ENCODE results near the gene AP2B1. TPM values are rescaled to one million over a fixed set of nuclear protein-coding genes. Genes with fewer than 3 reads are reported as not detected.

AP2B1 gene
- total RNA-seq, 3 donors from 2014 or later = 78.4 to 91.9 (median 88.5) TPM

- peaks cover 0 to 13% of the 10 kb centered on the region in 2 donors for H3K27me3 ChIP-seq
- no peak for TF ChIP-seq POLR2A (IDR thresholded peaks at IDR 0.05)
- no peak for TF ChIP-seq POLR2AphosphoS5 (IDR thresholded peaks at IDR 0.05)
- no peak for TF ChIP-seq CTCF (IDR thresholded peaks at IDR 0.05)
- intact Hi-C loops (cut with DNase I; ENCODE audit: low total_unique reads) = no loop called here
- H3K4me3 ChIP-seq = no peak overlapping the region
- H3K36me3 ChIP-seq = no peaks in the 10 kb centered on the region
- H3K9me3 ChIP-seq = no peaks in the 10 kb centered on the region
- DNase-seq (ENCODE audit: low spot score in 2 of 2) = no peak
- peaks cover 0 to 4% of the 10 kb centered on the region in 2 donors for H3K4me1 ChIP-seq
- H3K27ac ChIP-seq = no peak overlapping the region
Observed at GRCh38 chr17:35736236-35736635, 149.1 kb downstream of the AP2B1 start.

GRCh38 chr17:35738519-35739133 is 151.5 kb downstream of the AP2B1 start:
- H3K4me3 ChIP-seq = no peak overlapping the region
- intact Hi-C loops (cut with DNase I; ENCODE audit: low total_unique reads) = no loop called here

GRCh38 chr17:35740216-35740615 is 153.1 kb downstream of the AP2B1 start:
- DNase-seq (ENCODE audit: low spot score in 2 of 2) = no peak
- Histone ChIP-seq H3K27me3 (peaks cover 0 to 41% of the 10 kb centered on the region in 2 donors), H3K27ac (no peak overlapping the region), H3K4me1 (peaks cover 0 to 3% of the 10 kb centered on the region in 2 donors), H3K36me3 (no peaks in the 10 kb centered on the region), H3K9me3 (no peaks in the 10 kb centered on the region), H3K4me3 (no peak overlapping the region)
- no peak for TF ChIP-seq CTCF (IDR thresholded peaks at IDR 0.05)
- TF ChIP-seq POLR2AphosphoS5 (IDR thresholded peaks at IDR 0.05) = no peak
- no peak for TF ChIP-seq POLR2A (IDR thresholded peaks at IDR 0.05)
- intact Hi-C loops (cut with DNase I; ENCODE audit: low total_unique reads) = no loop called here

More at GRCh38 chr17:35738519-35739133, 151.5 kb downstream of the AP2B1 start:
- H3K9me3 ChIP-seq = no peaks in the 10 kb centered on the region
- no peak overlapping the region for H3K27ac ChIP-seq
- TF ChIP-seq POLR2A (IDR thresholded peaks at IDR 0.05) (no peak), CTCF (IDR thresholded peaks at IDR 0.05) (no peak)
- H3K36me3 ChIP-seq = no peaks in the 10 kb centered on the region
- peaks cover 0 to 3% of the 10 kb centered on the region in 2 donors for H3K4me1 ChIP-seq
- no peak for DNase-seq (ENCODE audit: low spot score in 2 of 2)
- H3K27me3 ChIP-seq = peaks cover 0 to 37% of the 10 kb centered on the region in 2 donors

- Histone ChIP-seq H3K9me3 (no peaks in the 10 kb centered on the region), H3K4me1 (peaks cover 0 to 3% of the 10 kb centered on the region in 2 donors), H3K36me3 (no peaks in the 10 kb centered on the region), H3K27ac (no peak overlapping the region), H3K27me3 (peaks cover 0 to 41% of the 10 kb centered on the region in 2 donors), H3K4me3 (peak overlapping the region in 2 of 3 donors; percentile 30 to 60)
- TF ChIP-seq POLR2A (IDR thresholded peaks at IDR 0.05) (no peak), POLR2AphosphoS5 (IDR thresholded peaks at IDR 0.05) (no peak), CTCF (IDR thresholded peaks at IDR 0.05) (no peak)
- intact Hi-C loops (cut with DNase I; ENCODE audit: low total_unique reads) = no loop called here
- no peak for DNase-seq (ENCODE audit: low spot score in 2 of 2)
Observed at GRCh38 chr17:35740997-35741931, 154.1 kb downstream of the AP2B1 start.

- intact Hi-C loops (cut with DNase I; ENCODE audit: low total_unique reads) = no loop called here
- Histone ChIP-seq H3K4me3 (no peak overlapping the region), H3K4me1 (peaks cover 0 to 7% of the 10 kb centered on the region in 2 donors), H3K27me3 (peaks cover 0 to 41% of the 10 kb centered on the region in 2 donors), H3K27ac (no peak overlapping the region), H3K9me3 (no peaks in the 10 kb centered on the region), H3K36me3 (no peaks in the 10 kb centered on the region)
- no peak for DNase-seq (ENCODE audit: low spot score in 2 of 2)
- TF ChIP-seq POLR2AphosphoS5 (IDR thresholded peaks at IDR 0.05) = no peak
- TF ChIP-seq CTCF (IDR thresholded peaks at IDR 0.05) = no peak
- no peak for TF ChIP-seq POLR2A (IDR thresholded peaks at IDR 0.05)
Observed at GRCh38 chr17:35742496-35742895, 155.4 kb downstream of the AP2B1 start.
